ENCODE measurements around the gene TRIP11. TPM values are rescaled to one million over a fixed set of nuclear protein-coding genes. Genes with fewer than 3 reads are reported as not detected.

TRIP11 gene
- total and polyA plus RNA-seq, 2 of the 13 experiments (the other 11 are each of a cell fraction or from before 2014, with no cell fraction given), result 10.9 to 32.8 TPM

GRCh38 chr14:92039719-92040430 lies at the start of gene TRIP11 (continued):
- TF ChIP-seq NR1H2 (CRISPR knock-in tag; IDR thresholded peaks at IDR 0.05; ENCODE audit: borderline replicate concordance, low read depth), result peak; percentile 69; the same call in 1 of the 2 replicates
- no peak for TF ChIP-seq E2F2 (CRISPR knock-in tag; IDR thresholded peaks at IDR 0.05; ENCODE audit: borderline replicate concordance)
- TF ChIP-seq ZNF703 (CRISPR knock-in tag; IDR thresholded peaks at IDR 0.05; ENCODE audit: borderline replicate concordance), result peak; percentile 69; the same call in 1 of the 2 replicates
- TF ChIP-seq HNRNPL (IDR thresholded peaks at IDR 0.05; ENCODE audit: low read depth, low read length), result no peak
- 0 out of 2 replicates have a peak, but pooled peaks have one; percentile 24 for TF ChIP-seq ZSCAN25 (CRISPR knock-in tag; IDR thresholded peaks at IDR 0.05)
- TF ChIP-seq FOXK1 (CRISPR knock-in tag; IDR thresholded peaks at IDR 0.05; ENCODE audit: borderline replicate concordance, low read depth), result peak; percentile 76; the same call in 1 of the 2 replicates
- TF ChIP-seq TOPORS (CRISPR knock-in tag; IDR thresholded peaks at IDR 0.05), result no peak; the same call in 1 of the 2 replicates
- TF ChIP-seq ESRRA (CRISPR knock-in tag; IDR thresholded peaks at IDR 0.05; ENCODE audit: low read depth), result no peak
- TF ChIP-seq DR1 (CRISPR knock-in tag; IDR thresholded peaks at IDR 0.05), result peak; percentile 91
- peak; percentile 61 for TF ChIP-seq TEAD3 (CRISPR knock-in tag; optimal IDR thresholded peaks at IDR 0.05; ENCODE audit: borderline replicate concordance)
- TF ChIP-seq ZBTB3 (CRISPR knock-in tag; IDR thresholded peaks at IDR 0.05; ENCODE audit: borderline replicate concordance, low read depth), result no peak; the same call in 1 of the 2 replicates
- TF ChIP-seq ZNF749 (CRISPR knock-in tag; IDR thresholded peaks at IDR 0.05; ENCODE audit: borderline replicate concordance), result no peak; the same call in 1 of the 2 replicates
- peak; percentile 70; the same call in 1 of the 2 replicates for TF ChIP-seq ZNF501 (CRISPR knock-in tag; IDR thresholded peaks at IDR 0.05)
- TF ChIP-seq ZNF460 (CRISPR knock-in tag; IDR thresholded peaks at IDR 0.05; ENCODE audit: borderline replicate concordance), result no peak
- peak; percentile 96 for TF ChIP-seq CBFB (CRISPR knock-in tag; IDR thresholded peaks at IDR 0.05)
- TF ChIP-seq ZNF205 (CRISPR knock-in tag; IDR thresholded peaks at IDR 0.05), result peak; percentile 67; the same call in 1 of the 2 replicates
- TF ChIP-seq ZNF17 (CRISPR knock-in tag; IDR thresholded peaks at IDR 0.05), result no peak
- TF ChIP-seq EZH2 (conservative IDR thresholded peaks at IDR 0.05; ENCODE audit: low read depth, low read length), result no peak
- no peak for TF ChIP-seq NFIC (IDR thresholded peaks at IDR 0.05; ENCODE audit: low read length)
- no peak for TF ChIP-seq BHLHE40 (IDR thresholded peaks at IDR 0.05; ENCODE audit: low read length)
- TF ChIP-seq ZNF230 (CRISPR knock-in tag; IDR thresholded peaks at IDR 0.05), result no peak
- TF ChIP-seq ZNF569 (CRISPR knock-in tag; IDR thresholded peaks at IDR 0.05; ENCODE audit: borderline replicate concordance), result peak; percentile 91; the same call in 1 of the 2 replicates
- no peak for TF ChIP-seq ZNF646 (CRISPR knock-in tag; IDR thresholded peaks at IDR 0.05)

Data from HepG2 (cell line).